ENCODE measurements around the gene PCBP2. TPM values are rescaled to one million over a fixed set of nuclear protein-coding genes. Genes with fewer than 3 reads are reported as not detected.
"Not testable (repeated sequence)": the region's sequence is repeated elsewhere in the genome, so short reads cannot be mapped to it uniquely, and the experiment has no call there.

PCBP2 gene
- total RNA-seq, 1 donor from 2014 or later = 1,170 TPM

DNA sequence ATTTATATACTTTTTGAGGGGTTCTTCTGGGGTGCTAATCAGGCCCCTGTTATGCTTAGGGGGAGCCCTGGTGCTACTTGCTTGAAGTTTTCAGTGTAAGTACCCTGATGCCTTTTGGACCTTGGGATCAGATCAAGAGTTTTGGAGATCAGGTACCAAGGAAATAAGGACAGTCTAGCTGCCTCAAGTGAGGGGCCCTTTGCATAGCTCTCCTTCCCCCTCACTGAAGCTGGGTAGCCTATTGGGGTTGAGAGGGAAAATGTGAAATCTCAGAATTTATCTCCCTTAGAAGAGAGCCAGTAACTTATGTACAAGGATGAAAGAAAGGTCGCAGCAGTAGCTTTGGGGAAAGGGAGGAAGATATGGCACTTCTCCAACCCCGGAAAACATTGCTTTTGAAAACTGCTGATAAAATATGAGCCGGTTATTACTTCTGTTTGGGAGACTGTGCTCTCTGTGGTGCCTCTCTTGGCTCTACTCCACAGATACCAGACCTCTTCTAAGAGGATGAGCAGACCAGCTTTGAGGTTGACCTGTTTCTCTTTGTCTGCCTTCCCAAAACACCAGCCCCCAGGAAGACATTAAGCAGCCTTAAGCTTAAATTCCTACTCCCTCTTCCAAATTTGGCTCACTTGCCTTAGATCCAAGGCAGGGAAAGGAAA, 37.0 kb upstream of the PCBP2 start:
- H3K9me3 Mint-ChIP-seq (ENCODE audit: unreplicated experiment) = peaks cover 6% of the 10 kb centered on the region
- TF ChIP-seq, protein P1, sequence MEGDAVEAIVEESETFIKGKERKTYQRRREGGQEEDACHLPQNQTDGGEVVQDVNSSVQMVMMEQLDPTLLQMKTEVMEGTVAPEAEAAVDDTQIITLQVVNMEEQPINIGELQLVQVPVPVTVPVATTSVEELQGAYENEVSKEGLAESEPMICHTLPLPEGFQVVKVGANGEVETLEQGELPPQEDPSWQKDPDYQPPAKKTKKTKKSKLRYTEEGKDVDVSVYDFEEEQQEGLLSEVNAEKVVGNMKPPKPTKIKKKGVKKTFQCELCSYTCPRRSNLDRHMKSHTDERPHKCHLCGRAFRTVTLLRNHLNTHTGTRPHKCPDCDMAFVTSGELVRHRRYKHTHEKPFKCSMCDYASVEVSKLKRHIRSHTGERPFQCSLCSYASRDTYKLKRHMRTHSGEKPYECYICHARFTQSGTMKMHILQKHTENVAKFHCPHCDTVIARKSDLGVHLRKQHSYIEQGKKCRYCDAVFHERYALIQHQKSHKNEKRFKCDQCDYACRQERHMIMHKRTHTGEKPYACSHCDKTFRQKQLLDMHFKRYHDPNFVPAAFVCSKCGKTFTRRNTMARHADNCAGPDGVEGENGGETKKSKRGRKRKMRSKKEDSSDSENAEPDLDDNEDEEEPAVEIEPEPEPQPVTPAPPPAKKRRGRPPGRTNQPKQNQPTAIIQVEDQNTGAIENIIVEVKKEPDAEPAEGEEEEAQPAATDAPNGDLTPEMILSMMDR (IDR thresholded peaks at IDR 0.05; ENCODE audit: partially characterized antibody, unreplicated experiment) = no peak
- no peaks in the 10 kb centered on the region for H3K27me3 Mint-ChIP-seq (ENCODE audit: unreplicated experiment)
- H3K27ac Mint-ChIP-seq (ENCODE audit: unreplicated experiment) = no peak overlapping the region
- DNase-seq = no peak
- peaks cover 12% of the 10 kb centered on the region for H3K4me1 Mint-ChIP-seq (ENCODE audit: low read depth, unreplicated experiment)
- no peaks in the 10 kb centered on the region for H3K36me3 Mint-ChIP-seq (ENCODE audit: unreplicated experiment)
- no peak overlapping the region for H3K4me3 Mint-ChIP-seq (ENCODE audit: unreplicated experiment)

DNA sequence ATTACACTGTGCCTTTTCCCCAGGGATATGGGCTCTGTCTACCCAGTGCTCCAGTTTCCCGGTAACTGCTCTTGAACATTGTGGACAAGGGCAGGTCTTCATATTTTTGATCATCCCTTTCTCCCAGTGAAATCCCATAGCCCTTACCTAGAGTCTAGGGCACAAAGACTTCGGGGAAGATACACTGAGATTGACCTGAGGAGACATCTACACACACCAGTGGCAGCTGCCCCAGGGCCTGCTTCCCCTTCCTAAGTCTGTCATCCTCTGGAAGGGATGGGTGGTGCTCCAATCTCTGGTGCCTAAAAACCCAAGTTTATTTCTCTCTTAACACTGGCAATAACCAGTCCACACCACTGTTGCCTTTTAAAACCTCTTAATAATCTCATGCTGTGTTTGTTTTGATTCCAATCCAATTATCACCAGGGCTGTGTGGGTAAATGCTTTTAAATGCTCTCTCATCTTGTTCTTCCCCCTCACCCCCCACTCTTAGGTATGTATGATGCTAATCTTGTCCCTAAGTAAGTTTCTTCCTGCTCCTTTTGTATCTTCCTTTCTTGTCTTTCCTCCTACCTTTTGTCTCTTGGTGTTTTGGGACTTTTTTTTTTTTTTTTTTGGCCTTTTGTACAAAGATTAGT, 36.0 kb upstream of the PCBP2 start:
- Mint-ChIP-seq H3K4me3 (ENCODE audit: unreplicated experiment) (peak overlapping the region; percentile 26), H3K27ac (ENCODE audit: unreplicated experiment) (peak overlapping the region; percentile 18), H3K4me1 (ENCODE audit: low read depth, unreplicated experiment) (peaks cover 12% of the 10 kb centered on the region)
- not testable (repeated sequence) for H3K9me3 Mint-ChIP-seq (ENCODE audit: unreplicated experiment); H3K27me3 Mint-ChIP-seq (ENCODE audit: unreplicated experiment); DNase-seq; H3K36me3 Mint-ChIP-seq (ENCODE audit: unreplicated experiment)

DNA sequence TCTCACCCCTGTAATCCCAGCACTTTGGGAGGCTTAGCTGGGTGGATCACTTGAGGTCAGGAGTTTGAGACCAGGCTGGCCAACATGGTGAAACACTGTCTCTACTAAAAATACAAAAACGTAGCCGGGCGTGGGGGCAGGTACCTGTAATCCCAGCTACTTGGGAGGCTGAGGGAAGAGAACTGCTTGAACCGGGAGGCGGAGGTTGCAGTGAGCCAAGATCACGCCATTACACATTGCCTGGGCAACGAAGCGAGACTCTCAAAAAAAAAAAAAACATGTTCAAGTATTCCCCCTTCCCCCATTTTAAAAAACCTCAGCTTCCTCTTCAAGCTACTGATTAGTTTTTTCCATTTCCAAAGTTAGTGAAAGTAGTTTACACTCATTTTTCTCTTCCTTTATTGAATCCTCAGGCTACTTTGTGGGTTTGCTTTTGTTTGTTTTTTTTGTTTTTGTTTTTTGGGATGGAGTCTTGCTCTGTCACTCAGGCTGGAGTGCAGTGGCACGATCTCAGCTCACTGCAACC, 34.5 kb upstream of the PCBP2 start:
- not testable (repeated sequence) for H3K36me3 Mint-ChIP-seq (ENCODE audit: unreplicated experiment); H3K9me3 Mint-ChIP-seq (ENCODE audit: unreplicated experiment); H3K27ac Mint-ChIP-seq (ENCODE audit: unreplicated experiment); DNase-seq; H3K4me3 Mint-ChIP-seq (ENCODE audit: unreplicated experiment); H3K27me3 Mint-ChIP-seq (ENCODE audit: unreplicated experiment)
- H3K4me1 Mint-ChIP-seq (ENCODE audit: low read depth, unreplicated experiment) = peaks cover 12% of the 10 kb centered on the region

DNA sequence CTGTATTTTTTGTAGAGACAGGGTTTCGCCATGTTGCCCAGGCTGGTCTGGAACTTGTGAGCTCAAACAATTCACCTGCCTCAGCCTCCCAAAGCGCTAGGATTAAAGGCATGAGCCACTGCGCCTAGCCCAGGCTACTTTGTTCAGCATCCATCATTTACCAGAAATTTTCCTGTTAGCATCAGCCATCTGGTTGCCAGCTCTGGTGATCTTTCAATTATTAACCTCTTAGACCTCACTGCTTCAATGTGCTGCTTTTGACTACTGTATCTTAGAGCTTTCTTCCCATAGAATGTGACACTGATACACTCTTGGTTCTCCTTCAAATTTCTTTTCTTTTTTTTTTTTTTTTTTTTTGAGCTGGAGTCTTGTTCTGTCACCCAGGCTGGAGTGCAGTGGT, 33.7 kb upstream of the PCBP2 start:
- H3K27me3 Mint-ChIP-seq (ENCODE audit: unreplicated experiment) = peaks cover 3% of the 10 kb centered on the region
- peaks cover 4% of the 10 kb centered on the region for H3K9me3 Mint-ChIP-seq (ENCODE audit: unreplicated experiment)
- peaks cover 12% of the 10 kb centered on the region for H3K4me1 Mint-ChIP-seq (ENCODE audit: low read depth, unreplicated experiment)
- H3K27ac Mint-ChIP-seq (ENCODE audit: unreplicated experiment) = no peak overlapping the region
- TF ChIP-seq, protein P1 (IDR thresholded peaks at IDR 0.05; ENCODE audit: partially characterized antibody, unreplicated experiment) = no peak
- no peaks in the 10 kb centered on the region for H3K36me3 Mint-ChIP-seq (ENCODE audit: unreplicated experiment)
- no peak overlapping the region for H3K4me3 Mint-ChIP-seq (ENCODE audit: unreplicated experiment)
- DNase-seq = no peak

DNA sequence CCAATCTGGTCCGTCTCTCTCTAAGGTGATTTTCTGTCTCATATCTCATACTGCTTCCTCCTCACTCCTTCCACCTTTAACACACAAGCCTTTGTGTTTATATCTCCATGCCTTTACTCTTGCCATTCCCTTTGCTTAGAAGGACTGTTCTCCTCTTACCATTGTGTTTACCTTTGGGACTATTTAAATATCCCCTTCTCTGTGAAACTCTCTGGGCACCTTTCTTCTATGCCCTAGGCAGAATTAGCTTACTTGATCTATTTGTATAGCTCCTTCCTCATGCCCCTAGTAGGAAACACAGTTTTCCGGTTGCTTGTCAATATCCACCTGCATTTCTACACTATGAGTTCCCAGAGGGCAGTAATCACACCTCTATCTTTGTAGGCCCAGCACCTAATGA, 32.1 kb upstream of the PCBP2 start:
- Mint-ChIP-seq H3K4me3 (ENCODE audit: unreplicated experiment) (no peak overlapping the region), H3K36me3 (ENCODE audit: unreplicated experiment) (no peaks in the 10 kb centered on the region), H3K4me1 (ENCODE audit: low read depth, unreplicated experiment) (peaks cover 12% of the 10 kb centered on the region), H3K27ac (ENCODE audit: unreplicated experiment) (no peak overlapping the region), H3K9me3 (ENCODE audit: unreplicated experiment) (peaks cover 4% of the 10 kb centered on the region), H3K27me3 (ENCODE audit: unreplicated experiment) (peaks cover 3% of the 10 kb centered on the region)
- no peak for DNase-seq
- TF ChIP-seq, protein P1 (IDR thresholded peaks at IDR 0.05; ENCODE audit: partially characterized antibody, unreplicated experiment) = no peak

DNA sequence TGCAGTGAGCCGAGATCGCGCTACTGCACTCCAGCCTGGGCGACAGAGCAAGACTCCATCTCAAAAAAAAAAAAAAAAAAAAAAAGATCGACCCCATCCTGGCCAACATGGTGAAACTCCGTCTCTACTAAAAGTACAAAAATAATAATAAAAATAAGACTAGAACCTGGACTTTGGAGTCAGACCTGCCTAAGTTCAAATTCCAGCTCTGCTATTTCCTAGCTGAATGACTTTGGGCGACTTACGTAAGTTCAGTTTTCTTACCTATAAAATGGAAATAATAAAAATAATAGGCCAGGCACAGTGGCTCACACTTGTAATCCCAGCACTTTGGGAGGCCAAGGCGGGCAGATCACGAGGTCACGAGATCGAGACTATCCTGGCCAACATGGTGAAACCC, 29.7 kb upstream of the PCBP2 start:
- not testable (repeated sequence) for H3K4me1 Mint-ChIP-seq (ENCODE audit: low read depth, unreplicated experiment); H3K27ac Mint-ChIP-seq (ENCODE audit: unreplicated experiment); H3K9me3 Mint-ChIP-seq (ENCODE audit: unreplicated experiment); H3K36me3 Mint-ChIP-seq (ENCODE audit: unreplicated experiment); H3K27me3 Mint-ChIP-seq (ENCODE audit: unreplicated experiment); DNase-seq; H3K4me3 Mint-ChIP-seq (ENCODE audit: unreplicated experiment)

Data from glutamatergic neuron (in vitro differentiated cells).